WI38 (cell line): ENCODE results near the gene SNUPN.
A peak's percentile ranks its signal among the peaks of the same experiment; 100 is the strongest.
"Not testable (repeated sequence)": the region's sequence is repeated elsewhere in the genome, so short reads cannot be mapped to it uniquely, and the experiment has no call there.

ENCODE experiments used
- H3K4me3 ChIP-seq: 2 replicates; pipeline ENCODE4 v1.5.1; 2011; ENCODE audit warnings: low read depth, mild to moderate bottlenecking, control low read depth, low read length
- CTCF ChIP-seq: IDR thresholded peaks from 2 replicates; pipeline ENCODE4 v1.5.1; 2012; ENCODE audit warnings: low read depth, mild to moderate bottlenecking, control low read depth, low read length

The SNUPN gene

GRCh38 chr15:75640483-75641178 lies 15.1 kb upstream of the SNUPN start:
- TF ChIP-seq CTCF, result no peak
- H3K4me3 ChIP-seq, result peak overlapping the region; percentile 91

GRCh38 chr15:75639709-75640482 lies 14.4 kb upstream of the SNUPN start, which contains the start of gene IMP3:
IMP3 (minus strand) TSS chr15:75640224; CDS start chr15:75640168, 56 bp downstream.
- TF ChIP-seq CTCF, result no peak
- peak within 1 kb of the TSS; percentile 91 for H3K4me3 ChIP-seq

- no peak for TF ChIP-seq CTCF
- peak overlapping the region; percentile 91 for H3K4me3 ChIP-seq
Observed at GRCh38 chr15:75639191-75639708, 13.7 kb upstream of the SNUPN start.

- no peak for TF ChIP-seq CTCF
- peak overlapping the region; percentile 91 for H3K4me3 ChIP-seq
Observed at GRCh38 chr15:75637245-75638009, 11.9 kb upstream of the SNUPN start.

GRCh38 chr15:75636026-75636425 lies 10.5 kb upstream of the SNUPN start:
- H3K4me3 ChIP-seq, result no peak overlapping the region
- TF ChIP-seq CTCF, result no peak

- H3K4me3 ChIP-seq, result not testable (repeated sequence)
Observed at GRCh38 chr15:75633922-75634321, 8.4 kb upstream of the SNUPN start.

GRCh38 chr15:75631935-75632334 lies 6.4 kb upstream of the SNUPN start:
- no peak for TF ChIP-seq CTCF
- no peak overlapping the region for H3K4me3 ChIP-seq
